Pancreas (tissue), 10 donors: ENCODE measurements around the gene ISLR2. TPM values are rescaled to one million over a fixed set of nuclear protein-coding genes. Genes with fewer than 3 reads are reported as not detected.

ENCODE experiments used
- ATAC-seq, 4 donors: fragments of 200-7000 bp; cut with Tn5 transposase; one replicate each; pipeline versions ENCODE4 v1.8.0 to v1.9.1; 2020; ENCODE audit warnings: mild to moderate bottlenecking in 4 of 4, moderate library complexity in 4 of 4
- DNase-seq, 6 donors: peaks; one replicate each; pipeline ENCODE4 v3.0.0-alpha.2; 2020
- FAIRE-seq: peaks from 2 replicates; lab custom pipeline; 2012; peaks lifted over from hg19 to GRCh38; lab: Jason Lieb, UNC
- H3K27ac ChIP-seq, 4 donors: fragments of 200-600 bp; sonication (generic); 1 replicate in 3 of 4; 2 replicates in 1 of 4; pipeline versions ENCODE4 v1.5.0 to v1.8.0; 2020
- H3K27me3 ChIP-seq, 4 donors: fragments of 200-600 bp; one replicate each; pipeline ENCODE4 v1.8.0; 2021
- H3K36me3 ChIP-seq, 3 donors: fragments of 200-600 bp; sonication (generic) in 1 of 3; one replicate each; pipeline versions ENCODE4 v1.5.0 to v1.8.0; 2020 to 2021
- H3K4me1 ChIP-seq, 3 donors: fragments of 200-600 bp; one replicate each; pipeline ENCODE4 v1.8.0; 2021
- H3K4me3 ChIP-seq, 4 donors: fragments of 200-600 bp; sonication (generic) in 2 of 4; one replicate each; pipeline versions ENCODE4 v1.5.0 to v1.8.0; 2020 to 2021
- H3K9me3 ChIP-seq, 4 donors: fragments of 200-600 bp; one replicate each; pipeline ENCODE4 v1.8.0; 2021
- CTCF ChIP-seq, 4 donors: fragments of 200-600 bp; sonication (generic) in 3 of 4; IDR thresholded peaks; one replicate each; pipeline versions ENCODE4 v1.5.0 to v1.8.0; 2021; ENCODE audit warnings: antibody characterized with exemption in 4 of 4
- WGBS, 2 donors: extraction: QIAGEN DNeasy Blood & Tissue Kit; methylation state at CpG; one replicate each; pipeline ENCODE4 v1.1.7; 2013; 5-methylcytosine and 5-hydroxymethylcytosine counted together
- intact Hi-C, 3 donors: fragments of 100-400 bp; cut with DNase I; formaldehyde crosslinking; loops; one replicate each; pipeline versions ENCODE4 v1.11.1 to v1.14.2; 2022
- polyA plus RNA-seq, 2 donors: library from polyadenylated mRNA; stranded (reverse); fragments of 200-250 nt; gene quantifications; one replicate each; pipeline ENCODE4 v1.2.3, GENCODE V29; 2013
- total RNA-seq, 6 donors: library from RNA; stranded (reverse); fragmentation: NEBNext Ultra II Directional in 4 of 6; extraction: Animal tissue kit (Norgen Biotek cat#: 25700) in 4 of 6; gene quantifications; one replicate each; pipeline versions ENCODE4 v1.2.1 to v1.2.4, GENCODE V29; 2021 to 2023
- donor health status: healthy with polysubstance abuse.
- donor health status: DM: no; HTN: no; CAD: no; lungs with moderate emphysema.
- donor health status: DM: no; HTN: no; CAD: no.
- donor health status: control.
- donor health status: control.
- donor health status: Bipolar disorder and iron deficiency.
- donor health status: DM: yes; HTN: yes; CAD: no.
- donor health status: DM: no; HTN: no; CAD: no.
- donor health status: DM: no; HTN: no; CAD: no.
- donor health status: DM: yes; HTN: yes; CAD: no.

Gene ISLR2
- total and polyA plus RNA-seq, 8 donors = 0.08 to 0.50 (median 0.22) TPM

- Histone ChIP-seq H3K27me3 (no peaks in the 10 kb centered on the region), H3K27ac (peak overlapping the region in 1 of 4 donors; percentile 46), H3K4me1 (no peaks in the 10 kb centered on the region), H3K9me3 (no peaks in the 10 kb centered on the region), H3K4me3 (no peak overlapping the region), H3K36me3 (no peaks in the 10 kb centered on the region)
- WGBS, 2 donors = 69 to 75% methylated on average over 13 of the region's 13 CpGs
- intact Hi-C loops = no loop called here
- no peak for FAIRE-seq
- ATAC-seq = peak in 3 of 4 donors; percentile 37 to 56 (median 45)
- peak in 1 of 6 donors; percentile 30 for DNase-seq
- TF ChIP-seq CTCF (IDR thresholded peaks at IDR 0.05) = no peak
Measured at GRCh38 chr15:74172701-74173379, 42.5 kb downstream of the ISLR2 start.

GRCh38 chr15:74173380-74174218 lies 43.2 kb downstream of the ISLR2 start, which contains the start of gene ISLR:
TSS of gene ISLR (plus strand) at chr15:74173710. CDS start at chr15:74174859, 1,149 bp downstream.
- DNase-seq = peak in 2 of 6 donors; percentile 48 to 56
- H3K4me1 ChIP-seq = no peaks in the 10 kb centered on the region
- WGBS, 2 donors = 57 to 66% methylated on average over 19 to 20 of the region's 20 CpGs

DNA sequence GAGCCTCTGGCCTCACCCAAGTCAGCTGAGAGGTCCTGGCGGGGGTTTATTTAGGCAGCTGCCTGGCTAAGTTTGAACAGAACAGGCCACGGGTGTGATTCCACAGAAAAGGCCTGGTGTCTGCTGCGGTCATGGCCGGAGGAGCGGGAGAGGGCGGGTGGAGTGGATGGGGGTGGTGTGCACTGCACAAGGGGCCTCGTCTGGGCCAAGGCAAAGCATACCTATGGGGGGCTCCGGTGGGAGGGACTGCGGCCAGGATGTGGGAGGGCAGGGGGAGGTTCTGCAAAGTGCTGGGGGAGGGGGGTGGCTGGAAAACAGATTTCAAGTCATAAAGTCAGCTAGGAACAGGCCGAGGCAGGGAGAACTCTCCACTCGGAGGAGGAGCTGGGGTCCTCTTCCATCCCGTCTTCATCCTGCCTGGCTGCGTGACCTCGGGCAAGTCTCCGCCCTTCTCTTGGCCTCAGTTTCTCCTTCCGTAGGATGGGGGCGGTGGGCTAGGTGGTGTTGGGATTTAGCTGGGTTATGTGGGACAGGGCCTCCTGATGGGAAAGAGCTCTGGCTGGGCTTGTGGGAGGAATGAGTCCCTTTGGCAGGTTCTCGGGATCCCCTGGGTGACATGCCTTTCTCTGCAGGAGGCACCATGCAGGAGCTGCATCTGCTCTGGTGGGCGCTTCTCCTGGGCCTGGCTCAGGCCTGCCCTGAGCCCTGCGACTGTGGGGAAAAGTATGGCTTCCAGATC lies 44.0 kb downstream of the ISLR2 start:
- H3K9me3 ChIP-seq = no peaks in the 10 kb centered on the region
- ATAC-seq (peak in 2 of 4 donors; percentile 19 to 60), FAIRE-seq (no peak), DNase-seq (peak in 3 of 6 donors; percentile 41 to 49 (median 41))
- H3K27me3 ChIP-seq = no peaks in the 10 kb centered on the region
- H3K27ac ChIP-seq = no peak overlapping the region
- no peak overlapping the region for H3K4me3 ChIP-seq
- no peaks in the 10 kb centered on the region for H3K36me3 ChIP-seq
- no peak for TF ChIP-seq CTCF (IDR thresholded peaks at IDR 0.05)
- intact Hi-C loops = no loop called here
- H3K4me1 ChIP-seq = no peaks in the 10 kb centered on the region
- WGBS, 2 donors = 67 to 70% methylated on average over 18 to 20 of the region's 20 CpGs

More at GRCh38 chr15:74173380-74174218, 43.2 kb downstream of the ISLR2 start, which contains the start of gene ISLR:
- intact Hi-C loops = no loop called here
- no peak within 1 kb of the TSS for H3K4me3 ChIP-seq
- FAIRE-seq (no peak), ATAC-seq (peak in 3 of 4 donors; percentile 31 to 46 (median 34))
- peak within 1 kb of the TSS in 1 of 4 donors; percentile 46 for H3K27ac ChIP-seq
- TF ChIP-seq CTCF (IDR thresholded peaks at IDR 0.05) = no peak
- no peaks in the 10 kb centered on the region for H3K27me3 ChIP-seq
- no peaks in the 10 kb centered on the region for H3K36me3 ChIP-seq
- no peaks in the 10 kb centered on the region for H3K9me3 ChIP-seq

GRCh38 chr15:74174958-74175253 lies 44.5 kb downstream of the ISLR2 start:
- H3K4me3 ChIP-seq = no peak overlapping the region
- no peaks in the 10 kb centered on the region for H3K9me3 ChIP-seq
- WGBS, 2 donors = 75 to 79% methylated on average over 14 of the region's 14 CpGs
- no peaks in the 10 kb centered on the region for H3K4me1 ChIP-seq
- H3K27me3 ChIP-seq = no peaks in the 10 kb centered on the region
- intact Hi-C loops = no loop called here
- FAIRE-seq = no peak
- no peak for ATAC-seq
- no peaks in the 10 kb centered on the region for H3K36me3 ChIP-seq
- TF ChIP-seq CTCF (IDR thresholded peaks at IDR 0.05) = no peak
- DNase-seq = peak in 2 of 6 donors; percentile 33 to 45
- H3K27ac ChIP-seq = no peak overlapping the region
